DOHH2 (cell line): ENCODE data around the gene SPTBN1.
A peak's percentile ranks its signal among the peaks of the same experiment; 100 is the strongest.

ENCODE experiments used
- H3F3A ChIP-seq: fragments of 200-600 bp; sonication (generic), shearing (Covaris generic); 2 replicates; pipeline ENCODE4 v1.6.0; 2016; ENCODE audit warnings: antibody characterized with exemption, mild to moderate bottlenecking; ENCODE audit not compliant: control insufficient read depth, insufficient read depth
- H3K27ac ChIP-seq: fragments of 200-600 bp; sonication (generic); 2 replicates; pipeline ENCODE4 v1.5.1; 2014; ENCODE audit warnings: low read depth, mild to moderate bottlenecking, low read length, moderate library complexity
- H3K27me3 ChIP-seq: fragments of 200-600 bp; sonication (generic); 2 replicates; pipeline ENCODE4 v1.6.1; 2014; ENCODE audit warnings: mild to moderate bottlenecking, low read length, mixed read lengths; ENCODE audit not compliant: control insufficient read depth
- H3K36me3 ChIP-seq: fragments of 200-600 bp; sonication (generic); 2 replicates; pipeline ENCODE4 v1.6.1; 2014; ENCODE audit warnings: mild to moderate bottlenecking, low read length, moderate library complexity, mixed read lengths; ENCODE audit not compliant: control insufficient read depth
- H3K4me1 ChIP-seq: fragments of 200-600 bp; sonication (generic); 2 replicates; pipeline ENCODE4 v1.6.1; 2014; ENCODE audit warnings: mild to moderate bottlenecking, low read length, mixed read lengths; ENCODE audit not compliant: control insufficient read depth
- H3K4me2 ChIP-seq: fragments of 200-600 bp; sonication (generic); 2 replicates; pipeline ENCODE4 v1.6.0; 2014; ENCODE audit warnings: mild to moderate bottlenecking, low read length, moderate library complexity
- H3K4me3 ChIP-seq: fragments of 200-600 bp; sonication (generic); 2 replicates; pipeline ENCODE4 v1.5.1; 2014; ENCODE audit warnings: mild to moderate bottlenecking, low read length, mixed read lengths
- H3K79me2 ChIP-seq: fragments of 200-600 bp; sonication (generic); 2 replicates; pipeline ENCODE4 v1.6.1; 2014; ENCODE audit warnings: mild to moderate bottlenecking, low read length, mixed read lengths; ENCODE audit not compliant: control insufficient read depth
- H3K9me2 ChIP-seq: fragments of 200-600 bp; sonication (generic); replicated peaks from 2 replicates; pipeline ENCODE4 v1.6.1; 2014; ENCODE audit warnings: mild to moderate bottlenecking, low read length, mixed read lengths; ENCODE audit not compliant: control insufficient read depth
- H3K9me3 ChIP-seq: fragments of 200-600 bp; sonication (generic); 2 replicates; pipeline ENCODE4 v1.6.1; 2014; ENCODE audit warnings: antibody characterized with exemption, low read length, mixed read lengths; ENCODE audit not compliant: control insufficient read depth, insufficient read depth
- H4K20me1 ChIP-seq: fragments of 200-600 bp; sonication (generic); 2 replicates; pipeline ENCODE4 v1.6.0; 2014; ENCODE audit warnings: low read depth, mild to moderate bottlenecking, antibody characterized with exemption, low read length, moderate library complexity; ENCODE audit not compliant: control insufficient read depth, insufficient read depth
- CTCF ChIP-seq: fragments of 200-600 bp; sonication (generic); IDR thresholded peaks from one replicate; pipeline ENCODE4 v1.5.1; 2014; ENCODE audit warnings: antibody characterized with exemption, mild to moderate bottlenecking, low read depth, low read length; ENCODE audit not compliant: poor library complexity, severe bottlenecking
- EZH2phosphoT487 ChIP-seq: fragments of 200-600 bp; sonication (generic); IDR thresholded peaks from 2 replicates; pipeline ENCODE4 v1.6.1; 2017; ENCODE audit warnings: borderline replicate concordance, mild to moderate bottlenecking, antibody characterized with exemption, low read length, moderate library complexity, mixed read lengths

The SPTBN1 gene

GRCh38 chr2:54446625-54447024 is 9.5 kb upstream of the SPTBN1 start:
- no peak overlapping the region for H3K4me2 ChIP-seq
- TF ChIP-seq CTCF (no peak), EZH2phosphoT487 (no peak)
- H3K79me2 ChIP-seq: no peaks in the 10 kb centered on the region

GRCh38 chr2:54454548-54455130 is 1.5 kb upstream of the SPTBN1 start:
- H3F3A ChIP-seq: no peaks in the 10 kb centered on the region; the same call in 1 of the 2 replicates
- H4K20me1 ChIP-seq: no peaks in the 10 kb centered on the region
- H3K4me2 ChIP-seq: no peak overlapping the region
- TF ChIP-seq CTCF (no peak), EZH2phosphoT487 (no peak)
- no peaks in the 10 kb centered on the region for H3K9me3 ChIP-seq
- H3K4me3 ChIP-seq: no peak overlapping the region
- peaks cover 42% of the 10 kb centered on the region for H3K27me3 ChIP-seq
- no peaks in the 10 kb centered on the region for H3K9me2 ChIP-seq
- H3K79me2 ChIP-seq: no peaks in the 10 kb centered on the region
- no peak overlapping the region for H3K27ac ChIP-seq
- H3K36me3 ChIP-seq: no peaks in the 10 kb centered on the region
- H3K4me1 ChIP-seq: peaks cover 17% of the 10 kb centered on the region

More at GRCh38 chr2:54446625-54447024, 9.5 kb upstream of the SPTBN1 start:
- Histone ChIP-seq H3F3A (no peaks in the 10 kb centered on the region), H3K36me3 (no peaks in the 10 kb centered on the region), H3K4me1 (no peaks in the 10 kb centered on the region), H4K20me1 (no peaks in the 10 kb centered on the region), H3K4me3 (no peak overlapping the region), H3K27ac (no peak overlapping the region), H3K27me3 (no peaks in the 10 kb centered on the region), H3K9me3 (no peaks in the 10 kb centered on the region), H3K9me2 (no peaks in the 10 kb centered on the region)

GRCh38 chr2:54455131-54455562 is 980 bp upstream of the SPTBN1 start:
- Histone ChIP-seq H3K4me2 (0 out of 2 replicates have a peak overlapping the region, but pooled peaks have one; percentile 98), H4K20me1 (no peaks in the 10 kb centered on the region), H3K79me2 (no peaks in the 10 kb centered on the region), H3F3A (no peaks in the 10 kb centered on the region; the same call in 1 of the 2 replicates), H3K27ac (no peak overlapping the region), H3K36me3 (no peaks in the 10 kb centered on the region), H3K9me3 (no peaks in the 10 kb centered on the region), H3K4me1 (peaks cover 17% of the 10 kb centered on the region), H3K4me3 (no peak overlapping the region), H3K27me3 (peaks cover 42% of the 10 kb centered on the region), H3K9me2 (no peaks in the 10 kb centered on the region)
- TF ChIP-seq CTCF: no peak
- TF ChIP-seq EZH2phosphoT487: no peak

GRCh38 chr2:54456362-54456611 is 160 bp downstream of the SPTBN1 start:
- Histone ChIP-seq H4K20me1 (no peaks in the 10 kb centered on the region), H3K4me2 (peak overlapping the region; percentile 98; the same call in 1 of the 2 replicates), H3K4me1 (peaks cover 17% of the 10 kb centered on the region), H3K79me2 (no peaks in the 10 kb centered on the region), H3K4me3 (peak overlapping the region; percentile 81), H3K36me3 (no peaks in the 10 kb centered on the region), H3K27ac (no peak overlapping the region), H3K9me3 (no peaks in the 10 kb centered on the region), H3K27me3 (peaks cover 42% of the 10 kb centered on the region), H3F3A (no peaks in the 10 kb centered on the region; the same call in 1 of the 2 replicates), H3K9me2 (no peaks in the 10 kb centered on the region)
- TF ChIP-seq CTCF (no peak), EZH2phosphoT487 (no peak)
